Astrocyte (in vitro differentiated cells and primary cell): Measurements from ENCODE around the gene ADRA2C. TPM values are rescaled to one million over a fixed set of nuclear protein-coding genes. Genes with fewer than 3 reads are reported as not detected.

Experiments
- DNase-seq: peaks from one replicate; pipeline ENCODE4 v3.0.0-alpha.2; 2010; ENCODE audit warnings: low read depth
- FAIRE-seq: peaks from 2 replicates; lab custom pipeline; 2011; peaks lifted over from hg19 to GRCh38; lab: Jason Lieb, UNC
- H2AFZ ChIP-seq: 2 replicates; pipeline ENCODE4 v1.6.0; 2012; ENCODE audit warnings: low read depth, low read length, inconsistent platforms
- H3K27ac ChIP-seq: 2 replicates; pipeline ENCODE4 v1.5.1; 2011; ENCODE audit warnings: low read depth, low read length, inconsistent platforms
- H3K27me3 ChIP-seq: 2 replicates; pipeline ENCODE4 v1.6.0; 2011; ENCODE audit warnings: low read length, inconsistent platforms; ENCODE audit not compliant: insufficient read depth
- H3K36me3 ChIP-seq: 2 replicates; pipeline ENCODE4 v1.5.1; 2011; ENCODE audit warnings: low read length, inconsistent platforms; ENCODE audit not compliant: insufficient read depth
- H3K4me1 ChIP-seq: 2 replicates; pipeline ENCODE4 v1.5.1; 2011; ENCODE audit warnings: low read length, inconsistent platforms; ENCODE audit not compliant: insufficient read depth
- H3K4me2 ChIP-seq: 2 replicates; pipeline ENCODE4 v1.6.0; 2012; ENCODE audit warnings: low read length, inconsistent platforms
- H3K4me3 ChIP-seq: 2 replicates; pipeline ENCODE4 v1.5.1; 2011; ENCODE audit warnings: low read depth, mild to moderate bottlenecking, low read length, inconsistent platforms; ENCODE audit not compliant: insufficient read depth
- H3K79me2 ChIP-seq: 2 replicates; pipeline ENCODE4 v1.6.0; 2012; ENCODE audit warnings: mild to moderate bottlenecking, low read length, inconsistent platforms; ENCODE audit not compliant: insufficient read depth
- H3K9ac ChIP-seq: 2 replicates; pipeline ENCODE4 v1.6.0; 2012; ENCODE audit warnings: mild to moderate bottlenecking, low read length, inconsistent platforms
- H3K9me3 ChIP-seq: 2 replicates; pipeline ENCODE4 v1.5.1; 2012; ENCODE audit warnings: low read depth, mild to moderate bottlenecking, low read length, inconsistent platforms; ENCODE audit not compliant: insufficient read depth
- H4K20me1 ChIP-seq: 2 replicates; pipeline ENCODE4 v1.6.0; 2012; ENCODE audit warnings: low read length, inconsistent platforms; ENCODE audit not compliant: insufficient read depth
- H3K27ac Mint-ChIP-seq: one replicate; pipeline ENCODE4 v1.8.0; 2021; ENCODE audit warnings: mild to moderate bottlenecking, mixed read lengths; ENCODE audit not compliant: unreplicated experiment
- H3K27me3 Mint-ChIP-seq: one replicate; pipeline ENCODE4 v1.8.0; 2021; ENCODE audit warnings: low read depth, mixed read lengths; ENCODE audit not compliant: unreplicated experiment
- H3K36me3 Mint-ChIP-seq: one replicate; pipeline ENCODE4 v1.8.0; 2021; ENCODE audit warnings: low read depth, mixed read lengths; ENCODE audit not compliant: unreplicated experiment
- H3K4me1 Mint-ChIP-seq: one replicate; pipeline ENCODE4 v1.8.0; 2021; ENCODE audit warnings: low read depth, mixed read lengths; ENCODE audit not compliant: unreplicated experiment
- H3K4me3 Mint-ChIP-seq: one replicate; pipeline ENCODE4 v1.8.0; 2021; ENCODE audit warnings: mild to moderate bottlenecking, moderate library complexity, mixed read lengths; ENCODE audit not compliant: unreplicated experiment
- H3K9me3 Mint-ChIP-seq: one replicate; pipeline ENCODE4 v1.8.0; 2021; ENCODE audit warnings: mild to moderate bottlenecking, mixed read lengths; ENCODE audit not compliant: unreplicated experiment
- EZH2 ChIP-seq: IDR thresholded peaks from 2 replicates; pipeline ENCODE4 v1.6.1; 2012; ENCODE audit warnings: mild to moderate bottlenecking, low read length, inconsistent platforms; ENCODE audit not compliant: insufficient read depth
- total RNA-seq: library from RNA; stranded (reverse); gene quantifications from 2 replicates; pipeline ENCODE4 v1.2.1, GENCODE V29; 2021
- TF ChIP-seq, protein P1 (sequence below): IDR thresholded peaks from 2 replicates; pipeline ENCODE4 v1.5.1; 2011; ENCODE audit warnings: low read depth, mild to moderate bottlenecking, inconsistent platforms, low read length, moderate library complexity; ENCODE audit not compliant: insufficient read depth

ADRA2C gene
- total RNA-seq, 1 donor from 2014 or later, result 4.2 TPM

DNA sequence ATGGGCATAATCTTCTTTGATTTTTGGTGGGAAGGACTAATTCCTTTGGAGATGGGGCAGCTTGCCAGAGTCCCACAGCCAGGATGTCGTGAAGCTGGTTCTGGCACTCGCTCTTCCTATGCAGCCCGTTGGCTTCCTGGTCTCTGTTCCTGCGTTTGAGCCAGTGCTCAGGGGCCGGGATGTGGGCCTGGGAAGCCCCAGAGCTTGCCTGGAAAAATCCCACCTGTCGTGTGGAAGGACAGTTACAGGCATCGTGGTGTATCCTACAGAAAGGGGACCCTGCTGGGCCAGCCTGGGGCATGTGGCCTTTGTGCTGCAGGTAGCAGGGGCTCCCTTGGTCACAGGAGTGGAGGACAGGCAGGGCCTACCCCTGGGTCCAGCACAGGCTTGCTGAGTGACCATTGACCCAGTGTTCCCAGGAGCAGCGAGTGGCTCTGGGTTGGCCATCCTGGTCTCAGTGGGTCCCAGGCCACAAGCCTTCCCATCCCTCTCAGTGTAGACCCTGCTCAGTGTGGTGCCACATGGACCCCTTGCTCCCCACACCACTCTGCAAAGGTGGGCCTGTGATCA lies 50.2 kb downstream of the ADRA2C start:
- DNase-seq (no peak), FAIRE-seq (no peak)
- H3K9me3 Mint-ChIP-seq, result peaks cover 9% of the 10 kb centered on the region
- Histone ChIP-seq H2AFZ (no peak overlapping the region), H3K9ac (no peak overlapping the region), H3K27ac (no peak overlapping the region), H3K9me3 (peaks cover 3% of the 10 kb centered on the region), H3K79me2 (no peaks in the 10 kb centered on the region), H3K27me3 (no peaks in the 10 kb centered on the region), H3K4me2 (no peak overlapping the region), H4K20me1 (no peaks in the 10 kb centered on the region), H3K4me1 (no peaks in the 10 kb centered on the region), H3K4me3 (no peak overlapping the region), H3K36me3 (no peaks in the 10 kb centered on the region)
- peaks cover 1% of the 10 kb centered on the region for H3K4me1 Mint-ChIP-seq
- H3K4me3 Mint-ChIP-seq, result no peak overlapping the region
- TF ChIP-seq EZH2, result no peak
- TF ChIP-seq, protein P1, sequence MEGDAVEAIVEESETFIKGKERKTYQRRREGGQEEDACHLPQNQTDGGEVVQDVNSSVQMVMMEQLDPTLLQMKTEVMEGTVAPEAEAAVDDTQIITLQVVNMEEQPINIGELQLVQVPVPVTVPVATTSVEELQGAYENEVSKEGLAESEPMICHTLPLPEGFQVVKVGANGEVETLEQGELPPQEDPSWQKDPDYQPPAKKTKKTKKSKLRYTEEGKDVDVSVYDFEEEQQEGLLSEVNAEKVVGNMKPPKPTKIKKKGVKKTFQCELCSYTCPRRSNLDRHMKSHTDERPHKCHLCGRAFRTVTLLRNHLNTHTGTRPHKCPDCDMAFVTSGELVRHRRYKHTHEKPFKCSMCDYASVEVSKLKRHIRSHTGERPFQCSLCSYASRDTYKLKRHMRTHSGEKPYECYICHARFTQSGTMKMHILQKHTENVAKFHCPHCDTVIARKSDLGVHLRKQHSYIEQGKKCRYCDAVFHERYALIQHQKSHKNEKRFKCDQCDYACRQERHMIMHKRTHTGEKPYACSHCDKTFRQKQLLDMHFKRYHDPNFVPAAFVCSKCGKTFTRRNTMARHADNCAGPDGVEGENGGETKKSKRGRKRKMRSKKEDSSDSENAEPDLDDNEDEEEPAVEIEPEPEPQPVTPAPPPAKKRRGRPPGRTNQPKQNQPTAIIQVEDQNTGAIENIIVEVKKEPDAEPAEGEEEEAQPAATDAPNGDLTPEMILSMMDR, result no peak
- no peak overlapping the region for H3K27ac Mint-ChIP-seq
- H3K36me3 Mint-ChIP-seq, result no peaks in the 10 kb centered on the region
- peaks cover 28% of the 10 kb centered on the region for H3K27me3 Mint-ChIP-seq

DNA sequence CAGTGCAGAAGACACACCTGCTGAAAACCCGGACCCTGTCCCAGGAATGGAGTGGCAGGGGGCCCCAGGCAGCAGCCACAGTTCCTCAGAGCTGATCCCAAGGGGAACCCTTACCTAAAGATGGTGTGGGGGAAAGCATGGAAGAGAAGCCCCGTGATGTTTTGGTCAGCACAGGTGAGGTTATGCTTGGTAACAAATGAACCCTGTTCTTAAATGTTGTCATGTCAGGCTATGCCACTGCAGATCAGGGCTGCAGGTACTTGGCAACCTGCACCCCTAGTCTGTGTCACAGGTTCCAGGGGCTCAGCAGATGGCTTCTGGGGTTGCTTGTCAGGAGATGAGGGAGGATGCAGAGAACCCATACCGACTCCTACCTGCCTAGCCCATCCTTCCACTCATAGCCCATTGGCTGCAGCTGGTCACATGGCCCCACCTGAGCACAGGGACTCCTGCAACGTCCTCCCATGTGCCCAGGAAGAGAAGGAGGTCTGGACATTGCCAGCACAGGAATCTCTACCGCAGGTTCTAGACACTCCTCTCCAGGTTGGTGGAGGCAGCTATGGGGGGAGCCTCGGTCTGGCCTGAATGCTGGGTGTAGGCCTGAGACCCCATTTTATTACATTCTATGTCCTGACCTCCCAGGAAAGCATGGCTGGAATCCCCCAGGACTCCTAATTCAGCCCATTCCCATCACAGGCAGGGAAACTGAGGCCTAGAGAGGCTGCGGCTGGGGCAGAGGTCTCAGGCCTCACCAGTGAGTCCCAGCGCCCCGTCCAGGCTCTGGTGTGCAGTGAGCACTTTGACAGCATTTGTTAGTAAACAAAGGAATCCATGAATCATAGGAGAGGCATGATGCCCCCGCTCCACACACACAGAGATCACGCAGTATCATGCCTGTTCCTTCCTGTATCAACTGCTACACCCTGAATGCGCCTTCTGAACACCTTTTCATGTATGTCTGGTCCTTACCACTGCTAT lies 51.1 kb downstream of the ADRA2C start:
- Histone ChIP-seq H3K9ac (no peak overlapping the region), H3K79me2 (no peaks in the 10 kb centered on the region), H2AFZ (no peak overlapping the region), H4K20me1 (no peaks in the 10 kb centered on the region), H3K4me1 (no peaks in the 10 kb centered on the region), H3K4me2 (no peak overlapping the region), H3K27ac (no peak overlapping the region), H3K27me3 (no peaks in the 10 kb centered on the region), H3K9me3 (peaks cover 3% of the 10 kb centered on the region), H3K4me3 (no peak overlapping the region), H3K36me3 (no peaks in the 10 kb centered on the region)
- H3K36me3 Mint-ChIP-seq, result no peaks in the 10 kb centered on the region
- TF ChIP-seq, protein P1, result no peak
- no peak for TF ChIP-seq EZH2
- DNase-seq (no peak), FAIRE-seq (no peak)
- no peak overlapping the region for H3K4me3 Mint-ChIP-seq
- peaks cover 9% of the 10 kb centered on the region for H3K9me3 Mint-ChIP-seq
- H3K4me1 Mint-ChIP-seq, result peaks cover 5% of the 10 kb centered on the region
- H3K27ac Mint-ChIP-seq, result no peak overlapping the region
- H3K27me3 Mint-ChIP-seq, result peaks cover 31% of the 10 kb centered on the region

Other genes starting within 250 kb of the ADRA2C start
- gene LRPAP1, start 234.0 kb upstream of the ADRA2C start, total RNA-seq, result 191 and 203 TPM in 2 replicates